GM12891 (cell line): ENCODE results near the gene FGF18.

ENCODE experiments used
- POLR2A ChIP-seq: IDR thresholded peaks from 2 replicates; pipeline ENCODE4 v1.6.1; 2011; ENCODE audit warnings: low read depth, low read length, control low read depth
- POLR2AphosphoS5 ChIP-seq: IDR thresholded peaks from 2 replicates; pipeline ENCODE4 v1.6.1; 2011; ENCODE audit warnings: low read depth, low read length, control low read depth

- no peak for TF ChIP-seq POLR2A
- TF ChIP-seq POLR2AphosphoS5: no peak
Observed at GRCh38 chr5:171425596-171426244, 6.3 kb downstream of the FGF18 start.
